ENCODE data around the gene ADCY9.

ADCY9 gene

GRCh38 chr16:4141604-4142003 lies 25.4 kb upstream of the ADCY9 start:
- H3K4me1 ChIP-seq (ENCODE audit: control insufficient read depth, insufficient read depth, low read length, unreplicated experiment): no peaks in the 10 kb centered on the region
- no peaks in the 10 kb centered on the region for H3K79me2 ChIP-seq (ENCODE audit: control insufficient read depth, insufficient read depth, low read length, unreplicated experiment)
- no peak overlapping the region for H2AFZ ChIP-seq (ENCODE audit: low read length, unreplicated experiment)

GRCh38 chr16:4140652-4141051 lies 24.4 kb upstream of the ADCY9 start:
- Histone ChIP-seq H3K79me2 (ENCODE audit: control insufficient read depth, insufficient read depth, low read length, unreplicated experiment) (no peaks in the 10 kb centered on the region), H3K4me1 (ENCODE audit: control insufficient read depth, insufficient read depth, low read length, unreplicated experiment) (no peaks in the 10 kb centered on the region), H3K27ac (ENCODE audit: low read depth, low read length) (no peak overlapping the region), H3K27me3 (ENCODE audit: insufficient read depth, low read length) (peaks cover 7% of the 10 kb centered on the region; the same call in 1 of the 2 replicates), H3K4me3 (ENCODE audit: low read depth, low read length) (no peak overlapping the region), H2AFZ (ENCODE audit: low read length, unreplicated experiment) (peak overlapping the region; percentile 25), H3K36me3 (ENCODE audit: insufficient read depth, low read length) (no peaks in the 10 kb centered on the region)

More at GRCh38 chr16:4141604-4142003, 25.4 kb upstream of the ADCY9 start:
- peaks cover 4% of the 10 kb centered on the region; the same call in 1 of the 2 replicates for H3K27me3 ChIP-seq (ENCODE audit: insufficient read depth, low read length)
- no peak overlapping the region for H3K4me3 ChIP-seq (ENCODE audit: low read depth, low read length)
- no peak overlapping the region for H3K27ac ChIP-seq (ENCODE audit: low read depth, low read length)
- H3K36me3 ChIP-seq (ENCODE audit: insufficient read depth, low read length): no peaks in the 10 kb centered on the region

GRCh38 chr16:4139968-4140367 lies 23.7 kb upstream of the ADCY9 start:
- H2AFZ ChIP-seq (ENCODE audit: low read length, unreplicated experiment): no peak overlapping the region
- no peaks in the 10 kb centered on the region for H3K36me3 ChIP-seq (ENCODE audit: insufficient read depth, low read length)
- H3K27me3 ChIP-seq (ENCODE audit: insufficient read depth, low read length): peaks cover 7% of the 10 kb centered on the region; the same call in 1 of the 2 replicates
- no peaks in the 10 kb centered on the region for H3K79me2 ChIP-seq (ENCODE audit: control insufficient read depth, insufficient read depth, low read length, unreplicated experiment)
- H3K4me1 ChIP-seq (ENCODE audit: control insufficient read depth, insufficient read depth, low read length, unreplicated experiment): no peaks in the 10 kb centered on the region
- no peak overlapping the region for H3K27ac ChIP-seq (ENCODE audit: low read depth, low read length)
- H3K4me3 ChIP-seq (ENCODE audit: low read depth, low read length): no peak overlapping the region

GRCh38 chr16:4138713-4139112 lies 22.5 kb upstream of the ADCY9 start:
- Histone ChIP-seq H2AFZ (ENCODE audit: low read length, unreplicated experiment) (no peak overlapping the region), H3K79me2 (ENCODE audit: control insufficient read depth, insufficient read depth, low read length, unreplicated experiment) (no peaks in the 10 kb centered on the region), H3K27me3 (ENCODE audit: insufficient read depth, low read length) (peaks cover 7% of the 10 kb centered on the region; the same call in 1 of the 2 replicates), H3K36me3 (ENCODE audit: insufficient read depth, low read length) (no peaks in the 10 kb centered on the region), H3K4me3 (ENCODE audit: low read depth, low read length) (no peak overlapping the region), H3K27ac (ENCODE audit: low read depth, low read length) (no peak overlapping the region), H3K4me1 (ENCODE audit: control insufficient read depth, insufficient read depth, low read length, unreplicated experiment) (no peaks in the 10 kb centered on the region)

- Histone ChIP-seq H3K27ac (ENCODE audit: low read depth, low read length) (no peak overlapping the region), H3K79me2 (ENCODE audit: control insufficient read depth, insufficient read depth, low read length, unreplicated experiment) (no peaks in the 10 kb centered on the region), H2AFZ (ENCODE audit: low read length, unreplicated experiment) (no peak overlapping the region), H3K4me3 (ENCODE audit: low read depth, low read length) (no peak overlapping the region), H3K4me1 (ENCODE audit: control insufficient read depth, insufficient read depth, low read length, unreplicated experiment) (no peaks in the 10 kb centered on the region), H3K27me3 (ENCODE audit: insufficient read depth, low read length) (peaks cover 7% of the 10 kb centered on the region; the same call in 1 of the 2 replicates), H3K36me3 (ENCODE audit: insufficient read depth, low read length) (no peaks in the 10 kb centered on the region)
Measured at GRCh38 chr16:4137438-4137837, 21.2 kb upstream of the ADCY9 start.

- no peak overlapping the region for H2AFZ ChIP-seq (ENCODE audit: low read length, unreplicated experiment)
- H3K4me3 ChIP-seq (ENCODE audit: low read depth, low read length): no peak overlapping the region
- H3K36me3 ChIP-seq (ENCODE audit: insufficient read depth, low read length): no peaks in the 10 kb centered on the region
- no peak overlapping the region for H3K27ac ChIP-seq (ENCODE audit: low read depth, low read length)
- no peaks in the 10 kb centered on the region for H3K4me1 ChIP-seq (ENCODE audit: control insufficient read depth, insufficient read depth, low read length, unreplicated experiment)
- H3K79me2 ChIP-seq (ENCODE audit: control insufficient read depth, insufficient read depth, low read length, unreplicated experiment): no peaks in the 10 kb centered on the region
- peaks cover 7% of the 10 kb centered on the region; the same call in 1 of the 2 replicates for H3K27me3 ChIP-seq (ENCODE audit: insufficient read depth, low read length)
Measured at GRCh38 chr16:4136229-4136813, 20.1 kb upstream of the ADCY9 start.

GRCh38 chr16:4135537-4135936 lies 19.3 kb upstream of the ADCY9 start:
- Histone ChIP-seq H3K4me3 (ENCODE audit: low read depth, low read length) (no peak overlapping the region), H3K4me1 (ENCODE audit: control insufficient read depth, insufficient read depth, low read length, unreplicated experiment) (no peaks in the 10 kb centered on the region), H2AFZ (ENCODE audit: low read length, unreplicated experiment) (no peak overlapping the region), H3K27me3 (ENCODE audit: insufficient read depth, low read length) (peaks cover 7% of the 10 kb centered on the region; the same call in 1 of the 2 replicates), H3K36me3 (ENCODE audit: insufficient read depth, low read length) (no peaks in the 10 kb centered on the region), H3K79me2 (ENCODE audit: control insufficient read depth, insufficient read depth, low read length, unreplicated experiment) (no peaks in the 10 kb centered on the region), H3K27ac (ENCODE audit: low read depth, low read length) (no peak overlapping the region)

- Histone ChIP-seq H3K27me3 (ENCODE audit: insufficient read depth, low read length) (peaks cover 7% of the 10 kb centered on the region; the same call in 1 of the 2 replicates), H3K27ac (ENCODE audit: low read depth, low read length) (no peak overlapping the region), H2AFZ (ENCODE audit: low read length, unreplicated experiment) (no peak overlapping the region)
Measured at GRCh38 chr16:4133897-4134372, 17.7 kb upstream of the ADCY9 start.

GRCh38 chr16:4131621-4132020 lies 15.4 kb upstream of the ADCY9 start:
- no peaks in the 10 kb centered on the region for H3K4me1 ChIP-seq (ENCODE audit: control insufficient read depth, insufficient read depth, low read length, unreplicated experiment)

More at GRCh38 chr16:4133897-4134372, 17.7 kb upstream of the ADCY9 start:
- H3K36me3 ChIP-seq (ENCODE audit: insufficient read depth, low read length): no peaks in the 10 kb centered on the region
- H3K79me2 ChIP-seq (ENCODE audit: control insufficient read depth, insufficient read depth, low read length, unreplicated experiment): no peaks in the 10 kb centered on the region
- H3K4me1 ChIP-seq (ENCODE audit: control insufficient read depth, insufficient read depth, low read length, unreplicated experiment): no peaks in the 10 kb centered on the region
- H3K4me3 ChIP-seq (ENCODE audit: low read depth, low read length): no peak overlapping the region

GRCh38 chr16:4124535-4125294 lies 8.5 kb upstream of the ADCY9 start:
- no peaks in the 10 kb centered on the region for H3K79me2 ChIP-seq (ENCODE audit: control insufficient read depth, insufficient read depth, low read length, unreplicated experiment)

More at GRCh38 chr16:4131621-4132020, 15.4 kb upstream of the ADCY9 start:
- Histone ChIP-seq H3K36me3 (ENCODE audit: insufficient read depth, low read length) (no peaks in the 10 kb centered on the region), H2AFZ (ENCODE audit: low read length, unreplicated experiment) (no peak overlapping the region), H3K79me2 (ENCODE audit: control insufficient read depth, insufficient read depth, low read length, unreplicated experiment) (no peaks in the 10 kb centered on the region), H3K4me3 (ENCODE audit: low read depth, low read length) (no peak overlapping the region), H3K27me3 (ENCODE audit: insufficient read depth, low read length) (peaks cover 3% of the 10 kb centered on the region; the same call in 1 of the 2 replicates), H3K27ac (ENCODE audit: low read depth, low read length) (no peak overlapping the region)

More at GRCh38 chr16:4124535-4125294, 8.5 kb upstream of the ADCY9 start:
- Histone ChIP-seq H3K4me3 (ENCODE audit: low read depth, low read length) (no peak overlapping the region), H3K27me3 (ENCODE audit: insufficient read depth, low read length) (no peaks in the 10 kb centered on the region), H3K27ac (ENCODE audit: low read depth, low read length) (no peak overlapping the region), H2AFZ (ENCODE audit: low read length, unreplicated experiment) (no peak overlapping the region), H3K36me3 (ENCODE audit: insufficient read depth, low read length) (no peaks in the 10 kb centered on the region), H3K4me1 (ENCODE audit: control insufficient read depth, insufficient read depth, low read length, unreplicated experiment) (no peaks in the 10 kb centered on the region)
